GM12865 (cell line): ENCODE data around the gene EPS8L2.

Experiments
- DNase-seq: peaks from one replicate; pipeline ENCODE4 v3.0.0; 2010; ENCODE audit warnings: low read depth
- H3K4me3 ChIP-seq: 2 replicates; pipeline ENCODE4 v1.5.1; 2011; ENCODE audit warnings: mild to moderate bottlenecking, low read depth, low read length, control low read depth
- TF ChIP-seq, protein P1 (sequence below): IDR thresholded peaks from 2 replicates; pipeline ENCODE4 v1.5.1; 2011; ENCODE audit warnings: low read length, control low read depth, low read depth, inconsistent platforms; ENCODE audit not compliant: insufficient read depth; ENCODE audit errors: missing control alignments

EPS8L2 gene

DNA sequence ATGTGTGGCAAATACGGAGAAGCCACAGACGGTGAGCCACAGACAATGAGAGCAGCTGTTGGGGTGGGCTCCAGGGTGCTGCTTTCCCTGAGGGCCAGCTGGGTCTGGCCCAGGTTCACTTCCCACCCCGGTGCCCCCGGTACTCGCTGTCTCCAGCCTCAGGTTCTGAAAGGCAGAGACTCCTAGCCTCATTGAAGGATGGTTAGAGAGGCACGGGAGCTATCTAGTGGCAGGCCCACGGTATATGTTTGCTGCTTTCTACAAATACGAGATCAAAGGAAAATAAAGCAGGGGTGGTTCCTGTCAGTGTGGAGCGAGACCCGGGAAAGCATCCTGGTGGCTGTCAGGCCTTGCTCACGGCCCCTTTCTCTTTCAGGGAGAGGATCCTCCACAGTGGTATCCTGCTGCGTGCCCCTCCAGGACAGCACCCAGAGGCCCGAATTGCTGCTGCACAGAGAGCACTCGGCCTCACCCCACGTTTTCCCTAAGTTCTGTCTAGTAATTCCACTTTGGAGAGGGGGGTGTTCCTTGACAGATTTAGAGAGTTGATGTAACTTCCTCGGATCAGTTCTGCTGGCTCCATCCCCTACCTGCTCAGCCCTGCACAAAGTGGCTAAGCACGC lies 7.4 kb upstream of the EPS8L2 start:
- TF ChIP-seq, protein P1, sequence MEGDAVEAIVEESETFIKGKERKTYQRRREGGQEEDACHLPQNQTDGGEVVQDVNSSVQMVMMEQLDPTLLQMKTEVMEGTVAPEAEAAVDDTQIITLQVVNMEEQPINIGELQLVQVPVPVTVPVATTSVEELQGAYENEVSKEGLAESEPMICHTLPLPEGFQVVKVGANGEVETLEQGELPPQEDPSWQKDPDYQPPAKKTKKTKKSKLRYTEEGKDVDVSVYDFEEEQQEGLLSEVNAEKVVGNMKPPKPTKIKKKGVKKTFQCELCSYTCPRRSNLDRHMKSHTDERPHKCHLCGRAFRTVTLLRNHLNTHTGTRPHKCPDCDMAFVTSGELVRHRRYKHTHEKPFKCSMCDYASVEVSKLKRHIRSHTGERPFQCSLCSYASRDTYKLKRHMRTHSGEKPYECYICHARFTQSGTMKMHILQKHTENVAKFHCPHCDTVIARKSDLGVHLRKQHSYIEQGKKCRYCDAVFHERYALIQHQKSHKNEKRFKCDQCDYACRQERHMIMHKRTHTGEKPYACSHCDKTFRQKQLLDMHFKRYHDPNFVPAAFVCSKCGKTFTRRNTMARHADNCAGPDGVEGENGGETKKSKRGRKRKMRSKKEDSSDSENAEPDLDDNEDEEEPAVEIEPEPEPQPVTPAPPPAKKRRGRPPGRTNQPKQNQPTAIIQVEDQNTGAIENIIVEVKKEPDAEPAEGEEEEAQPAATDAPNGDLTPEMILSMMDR: no peak
- no peak for DNase-seq

DNA sequence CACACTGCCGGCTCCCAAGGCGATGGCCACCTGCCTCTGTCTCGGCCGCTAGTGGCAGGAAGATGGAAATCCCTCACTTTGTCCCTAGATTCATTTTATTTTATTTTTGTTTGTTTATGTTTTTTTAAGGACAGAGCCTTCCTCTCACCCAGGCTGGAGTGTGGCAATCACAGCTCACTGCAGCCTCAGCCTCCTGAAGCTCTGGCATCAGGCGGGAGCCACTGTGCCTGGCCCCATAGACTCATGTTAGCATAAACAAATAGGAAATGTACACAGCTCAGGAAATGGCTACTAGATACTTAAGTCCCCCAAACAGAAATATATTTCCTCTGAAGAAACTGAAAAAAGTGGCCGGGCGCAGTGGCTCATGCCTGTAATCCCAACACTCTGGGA lies 6.9 kb upstream of the EPS8L2 start:
- TF ChIP-seq, protein P1: no peak
- DNase-seq: no peak
- no peak overlapping the region for H3K4me3 ChIP-seq

More for the DNA sequence above, 7.4 kb upstream of the EPS8L2 start:
- H3K4me3 ChIP-seq: no peak overlapping the region

GRCh38 chr11:699753-700152 lies 6.3 kb upstream of the EPS8L2 start:
- TF ChIP-seq, protein P1: no peak
- DNase-seq: no peak
- H3K4me3 ChIP-seq: no peak overlapping the region

- TF ChIP-seq, protein P1: no peak
- no peak for DNase-seq
- no peak overlapping the region for H3K4me3 ChIP-seq
Measured at GRCh38 chr11:701741-702461, 4.1 kb upstream of the EPS8L2 start.

- DNase-seq: no peak
- TF ChIP-seq, protein P1: no peak
- H3K4me3 ChIP-seq: no peak overlapping the region
Measured at GRCh38 chr11:702462-703461, 3.3 kb upstream of the EPS8L2 start.

GRCh38 chr11:703506-703905 lies 2.5 kb upstream of the EPS8L2 start:
- no peak for DNase-seq
- TF ChIP-seq, protein P1: no peak
- H3K4me3 ChIP-seq: no peak overlapping the region
